Smooth muscle cell (in vitro differentiated cells): ENCODE results near the gene AP3S2. TPM values are rescaled to one million over a fixed set of nuclear protein-coding genes. Genes with fewer than 3 reads are reported as not detected.
"Not testable (repeated sequence)": the region's sequence is repeated elsewhere in the genome, so short reads cannot be mapped to it uniquely, and the experiment has no call there.

Source experiments
- DNase-seq: peaks from one replicate; lab custom pipeline; 2025; ENCODE audit not compliant: unreplicated experiment; lab: John Stamatoyannopoulos, UW
- H2AFZ ChIP-seq: fragments of 200-600 bp; sonication (generic); 2 replicates; pipeline ENCODE4 v1.6.0; 2016; ENCODE audit warnings: antibody characterized with exemption, low read depth, mild to moderate bottlenecking
- H3F3A ChIP-seq: fragments of 200-600 bp; sonication (generic); 2 replicates; pipeline ENCODE4 v1.6.0; 2017; ENCODE audit warnings: antibody characterized with exemption, low read depth
- H3K27ac ChIP-seq: fragments of 200-600 bp; sonication (generic); 2 replicates; pipeline ENCODE4 v1.5.1; 2016; ENCODE audit warnings: low read depth, mild to moderate bottlenecking
- H3K27me3 ChIP-seq: fragments of 200-600 bp; sonication (generic); 2 replicates; pipeline ENCODE4 v1.6.1; 2016; ENCODE audit warnings: low read depth, mild to moderate bottlenecking
- H3K36me3 ChIP-seq: fragments of 200-600 bp; sonication (generic); 2 replicates; pipeline ENCODE4 v1.5.1; 2016; ENCODE audit warnings: low read depth
- H3K4me1 ChIP-seq: fragments of 200-600 bp; sonication (generic); 2 replicates; pipeline ENCODE4 v1.5.1; 2016; ENCODE audit warnings: low read depth
- H3K4me2 ChIP-seq: fragments of 200-600 bp; sonication (generic); 2 replicates; pipeline ENCODE4 v1.6.0; 2016; ENCODE audit warnings: mild to moderate bottlenecking
- H3K4me3 ChIP-seq: fragments of 200-600 bp; sonication (generic); 2 replicates; pipeline ENCODE4 v1.5.1; 2016; ENCODE audit warnings: mild to moderate bottlenecking
- H3K79me2 ChIP-seq: fragments of 200-600 bp; sonication (generic); 2 replicates; pipeline ENCODE4 v1.6.0; 2016; ENCODE audit warnings: low read depth, mild to moderate bottlenecking
- H3K9ac ChIP-seq: fragments of 200-600 bp; sonication (generic); 2 replicates; pipeline ENCODE4 v1.6.0; 2016; ENCODE audit warnings: low read depth
- H3K9me3 ChIP-seq: fragments of 200-600 bp; sonication (generic); replicated peaks from 2 replicates; pipeline ENCODE4 v1.5.1; 2016; ENCODE audit warnings: low read depth
- H4K20me1 ChIP-seq: fragments of 200-600 bp; sonication (generic); 2 replicates; pipeline ENCODE4 v1.6.0; 2016; ENCODE audit warnings: low read depth
- WGBS: methylation state at CpG from one replicate; pipeline ENCODE4 v1.1.7; 2016; ENCODE audit warnings: low lambda C conversion rate; 5-methylcytosine and 5-hydroxymethylcytosine counted together
- polyA plus RNA-seq: library from polyadenylated mRNA; unstranded; fragments of >200 nt; fragmentation: Nextera tagmentation; extraction: Ambion mirVana; gene quantifications from 2 replicates; pipeline ENCODE4 v1.2.1, GENCODE V29; 2016
- total RNA-seq: library from RNA; depleted of rRNA; stranded (reverse); fragments of >200 nt; gene quantifications from 2 replicates; pipeline ENCODE4 v1.2.3, GENCODE V29; 2014
- TF ChIP-seq, protein P1 (sequence below): fragments of 200-600 bp; sonication (generic); IDR thresholded peaks from 2 replicates; pipeline ENCODE4 v1.5.1; 2017; ENCODE audit warnings: borderline replicate concordance, mild to moderate bottlenecking, antibody characterized with exemption; ENCODE audit not compliant: insufficient read depth, poor library complexity, severe bottlenecking

The AP3S2 gene
- total and polyA plus RNA-seq, 2 experiments from 2014 or later, result 9.4 to 55.8 TPM

DNA sequence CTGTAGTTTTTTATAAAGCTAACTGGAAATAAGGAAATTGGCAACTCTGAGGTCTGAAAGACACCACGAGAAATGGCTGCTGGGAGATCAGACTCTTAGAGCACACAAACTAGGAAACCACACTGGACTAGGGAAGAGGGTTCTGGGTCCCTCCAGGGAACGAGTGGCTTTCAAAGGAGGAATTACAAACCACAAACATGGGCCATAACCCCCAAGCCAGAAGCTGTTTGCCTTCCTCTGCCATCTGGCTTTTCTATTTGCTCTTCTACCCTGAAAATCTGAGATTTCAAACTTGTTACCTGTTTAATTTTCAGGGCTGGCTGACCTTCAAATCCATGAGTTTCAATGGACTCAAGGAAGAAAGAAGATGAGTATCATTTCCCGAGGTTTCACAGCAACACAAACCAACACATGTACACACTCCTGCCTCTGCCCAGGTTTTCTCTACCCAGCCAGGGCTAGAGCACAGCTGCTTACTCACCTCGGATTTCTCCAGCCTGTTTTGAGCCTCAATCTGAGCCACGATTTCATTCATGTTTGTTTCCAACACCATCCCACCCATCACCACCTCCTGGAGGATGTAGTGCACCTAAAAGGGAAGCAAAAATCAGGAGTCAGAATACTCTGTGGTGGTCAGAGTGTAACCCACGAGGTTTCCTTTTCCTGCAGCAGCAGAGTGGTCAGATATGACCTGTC, 56.5 kb downstream of the AP3S2 start:
- Histone ChIP-seq H3K79me2 (no peaks in the 10 kb centered on the region), H3K27ac (peak overlapping the region; percentile 96), H3K4me2 (peak overlapping the region; percentile 82), H3K36me3 (no peaks in the 10 kb centered on the region), H4K20me1 (no peaks in the 10 kb centered on the region), H2AFZ (no peak overlapping the region), H3K4me1 (peaks cover 3% of the 10 kb centered on the region), H3K9ac (peak overlapping the region; percentile 71), H3K27me3 (no peaks in the 10 kb centered on the region), H3K4me3 (peak overlapping the region; percentile 26), H3F3A (peaks cover 35% of the 10 kb centered on the region), H3K9me3 (no peaks in the 10 kb centered on the region)
- TF ChIP-seq, protein P1, sequence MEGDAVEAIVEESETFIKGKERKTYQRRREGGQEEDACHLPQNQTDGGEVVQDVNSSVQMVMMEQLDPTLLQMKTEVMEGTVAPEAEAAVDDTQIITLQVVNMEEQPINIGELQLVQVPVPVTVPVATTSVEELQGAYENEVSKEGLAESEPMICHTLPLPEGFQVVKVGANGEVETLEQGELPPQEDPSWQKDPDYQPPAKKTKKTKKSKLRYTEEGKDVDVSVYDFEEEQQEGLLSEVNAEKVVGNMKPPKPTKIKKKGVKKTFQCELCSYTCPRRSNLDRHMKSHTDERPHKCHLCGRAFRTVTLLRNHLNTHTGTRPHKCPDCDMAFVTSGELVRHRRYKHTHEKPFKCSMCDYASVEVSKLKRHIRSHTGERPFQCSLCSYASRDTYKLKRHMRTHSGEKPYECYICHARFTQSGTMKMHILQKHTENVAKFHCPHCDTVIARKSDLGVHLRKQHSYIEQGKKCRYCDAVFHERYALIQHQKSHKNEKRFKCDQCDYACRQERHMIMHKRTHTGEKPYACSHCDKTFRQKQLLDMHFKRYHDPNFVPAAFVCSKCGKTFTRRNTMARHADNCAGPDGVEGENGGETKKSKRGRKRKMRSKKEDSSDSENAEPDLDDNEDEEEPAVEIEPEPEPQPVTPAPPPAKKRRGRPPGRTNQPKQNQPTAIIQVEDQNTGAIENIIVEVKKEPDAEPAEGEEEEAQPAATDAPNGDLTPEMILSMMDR, result no peak
- WGBS, result 31% methylated on average over 6 of the region's 6 CpGs
- no peak for DNase-seq

DNA sequence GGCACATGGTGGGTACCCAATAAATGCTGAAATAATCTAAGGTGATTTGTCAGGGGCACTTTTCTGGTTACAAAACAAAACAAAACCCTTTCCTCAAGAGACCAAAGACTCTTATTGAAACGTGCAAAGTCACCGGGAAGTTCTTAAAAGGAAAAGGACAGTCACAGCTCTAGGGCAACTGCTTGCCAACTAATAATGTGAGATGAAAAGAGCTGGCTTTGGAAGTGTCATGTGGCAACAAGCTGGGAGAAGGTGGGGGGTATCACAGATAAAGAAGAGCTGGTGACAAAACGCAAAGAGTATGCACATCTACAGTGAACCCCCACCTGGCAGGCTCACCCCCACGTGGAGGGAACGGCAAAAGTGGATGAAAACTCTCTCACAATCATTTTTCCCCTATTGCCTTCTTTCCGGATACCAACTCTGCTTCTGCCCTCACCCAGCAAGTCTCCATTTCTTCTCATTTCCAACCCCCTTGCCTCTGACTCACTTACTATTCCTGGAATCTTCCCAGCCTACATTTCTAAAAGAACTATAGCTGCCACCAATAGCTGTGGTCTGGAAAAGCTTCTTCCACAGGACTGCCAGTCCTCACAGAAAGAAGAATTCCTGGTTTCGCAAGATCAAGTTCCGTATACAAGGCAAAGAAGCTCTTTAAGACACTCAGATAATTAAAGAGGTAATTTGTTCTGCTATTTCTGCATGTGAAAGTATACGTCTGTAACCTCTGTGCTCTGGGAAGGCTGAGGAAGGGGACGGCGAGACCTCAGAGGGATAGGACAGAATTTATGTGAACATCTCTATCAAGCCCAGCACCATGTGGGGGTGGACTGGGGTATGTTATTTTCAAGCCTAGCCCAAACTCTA, 57.3 kb downstream of the AP3S2 start:
- peak overlapping the region; percentile 82 for H3K4me2 ChIP-seq
- no peaks in the 10 kb centered on the region for H4K20me1 ChIP-seq
- H3K4me1 ChIP-seq, result peaks cover 3% of the 10 kb centered on the region
- TF ChIP-seq, protein P1, result no peak
- no peaks in the 10 kb centered on the region for H3K36me3 ChIP-seq
- WGBS, result 12% methylated on average over 11 of the region's 11 CpGs
- no peaks in the 10 kb centered on the region for H3K79me2 ChIP-seq
- no peak for DNase-seq
- no peaks in the 10 kb centered on the region for H3K27me3 ChIP-seq
- no peaks in the 10 kb centered on the region for H3K9me3 ChIP-seq
- peak overlapping the region; percentile 71 for H3K9ac ChIP-seq
- no peak overlapping the region for H2AFZ ChIP-seq
- H3K4me3 ChIP-seq, result peak overlapping the region; percentile 26
- H3K27ac ChIP-seq, result peak overlapping the region; percentile 96
- H3F3A ChIP-seq, result peaks cover 35% of the 10 kb centered on the region

DNA sequence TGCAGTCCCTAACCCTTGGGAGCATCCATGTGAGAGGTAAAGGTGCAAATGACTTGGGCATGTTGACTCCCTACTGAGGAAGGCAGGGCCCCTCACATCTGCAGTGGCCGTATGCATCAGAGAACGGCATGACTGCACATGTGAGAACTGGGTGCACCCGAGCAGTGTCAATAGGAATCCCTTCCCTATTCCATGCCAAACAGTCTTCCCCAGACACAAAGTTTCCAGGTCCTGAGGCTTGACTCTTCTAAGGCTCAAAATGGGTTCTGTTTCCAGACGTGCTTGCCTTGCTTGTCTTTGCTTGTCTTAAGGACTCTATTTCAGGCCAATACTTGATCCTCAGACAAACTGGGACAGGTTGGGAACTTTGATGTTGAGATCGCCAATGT, 58.6 kb downstream of the AP3S2 start:
- 88% methylated on average over 5 of the region's 5 CpGs for WGBS
- no peaks in the 10 kb centered on the region for H3K27me3 ChIP-seq
- no peak overlapping the region for H3K9ac ChIP-seq
- H3K4me1 ChIP-seq, result peaks cover 3% of the 10 kb centered on the region
- DNase-seq, result no peak
- H2AFZ ChIP-seq, result no peak overlapping the region
- TF ChIP-seq, protein P1, result no peak
- H3K4me3 ChIP-seq, result no peak overlapping the region
- H4K20me1 ChIP-seq, result no peaks in the 10 kb centered on the region
- H3K4me2 ChIP-seq, result no peak overlapping the region
- H3F3A ChIP-seq, result peaks cover 35% of the 10 kb centered on the region
- H3K36me3 ChIP-seq, result no peaks in the 10 kb centered on the region
- no peaks in the 10 kb centered on the region for H3K79me2 ChIP-seq
- no peaks in the 10 kb centered on the region for H3K9me3 ChIP-seq
- H3K27ac ChIP-seq, result peak overlapping the region; percentile 96

DNA sequence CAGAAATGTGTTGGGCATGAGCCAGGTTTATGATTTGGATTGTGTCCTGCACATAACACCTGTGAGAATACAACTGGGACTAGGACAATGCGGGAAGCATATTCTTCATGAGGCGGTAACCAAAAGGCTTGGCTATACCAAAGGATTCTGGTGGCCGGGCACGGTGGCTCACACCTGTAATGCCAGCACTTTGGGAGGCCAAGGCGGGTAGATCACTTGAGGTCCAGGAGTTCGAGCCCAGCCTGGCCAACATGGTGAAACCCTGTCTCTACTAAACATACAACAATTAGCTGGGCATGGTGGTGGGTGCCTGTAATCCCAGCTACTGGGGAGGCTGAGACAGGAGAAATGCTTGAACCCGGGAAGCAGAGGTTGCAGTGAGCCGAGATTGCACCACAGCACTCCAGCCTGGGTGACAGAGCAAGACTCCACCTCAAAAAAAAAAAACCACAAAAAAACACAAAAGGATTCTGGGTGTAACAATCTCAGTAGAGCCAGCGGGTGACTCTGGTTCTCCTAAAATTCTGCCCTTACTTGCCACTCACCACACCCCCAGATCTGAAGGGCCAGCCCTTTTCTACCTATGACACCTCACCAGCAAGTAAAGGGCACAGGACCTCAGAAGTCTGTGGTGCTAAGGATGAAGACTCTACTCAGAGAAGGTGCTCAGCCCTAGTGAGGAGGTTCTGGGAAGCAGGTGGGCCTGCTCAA, 59.2 kb downstream of the AP3S2 start:
- not testable (repeated sequence) for DNase-seq, H2AFZ ChIP-seq, H3K9me3 ChIP-seq, H3K9ac ChIP-seq, H3K27me3 ChIP-seq, H3K4me1 ChIP-seq, H4K20me1 ChIP-seq, H3K4me3 ChIP-seq, H3K27ac ChIP-seq, H3K4me2 ChIP-seq, H3K79me2 ChIP-seq, H3K36me3 ChIP-seq
- H3F3A ChIP-seq, result peaks cover 35% of the 10 kb centered on the region
- WGBS, result 98% methylated on average over 9 of the region's 9 CpGs
